Neural cell (in vitro differentiated cells): Measurements from ENCODE around the gene JMJD4. TPM values are rescaled to one million over a fixed set of nuclear protein-coding genes. Genes with fewer than 3 reads are reported as not detected.

Experiments used
- H2AFZ ChIP-seq: fragments of 200-600, 300-800 bp; sonication (generic), shearing (Covaris generic); 2 replicates; pipeline ENCODE4 v1.6.0; 2014; ENCODE audit warnings: low read depth, mild to moderate bottlenecking, antibody characterized with exemption, low read length, moderate library complexity
- H3F3A ChIP-seq: fragments of 200-600 bp; shearing (Covaris generic); 2 replicates; pipeline ENCODE4 v1.6.1; 2016; ENCODE audit warnings: mild to moderate bottlenecking, moderate library complexity, mixed read lengths, antibody characterized with exemption, low read length; ENCODE audit not compliant: insufficient read depth, poor library complexity, severe bottlenecking
- H3K27ac ChIP-seq: fragments of 200-600, 300-800 bp; sonication (generic), shearing (Covaris generic); 2 replicates; pipeline ENCODE4 v1.5.1; 2014; ENCODE audit warnings: mild to moderate bottlenecking, low read length, moderate library complexity
- H3K27me3 ChIP-seq: fragments of 300-800, 200-600 bp; sonication (generic), shearing (Covaris generic); 2 replicates; pipeline ENCODE4 v1.6.0; 2014; ENCODE audit warnings: mild to moderate bottlenecking, low read depth, low read length, moderate library complexity; ENCODE audit not compliant: insufficient read depth
- H3K36me3 ChIP-seq: fragments of 300-800, 200-600 bp; sonication (generic), shearing (Covaris generic); 2 replicates; pipeline ENCODE4 v1.5.1; 2014; ENCODE audit warnings: mild to moderate bottlenecking, antibody characterized with exemption, low read length, moderate library complexity; ENCODE audit not compliant: insufficient read depth
- H3K4me2 ChIP-seq: fragments of 300-800, 200-600 bp; sonication (generic), shearing (Covaris generic); 2 replicates; pipeline ENCODE4 v1.6.0; 2014; ENCODE audit warnings: mild to moderate bottlenecking, low read length
- H3K4me3 ChIP-seq: fragments of 300-800, 200-600 bp; sonication (generic), shearing (Covaris generic); 2 replicates; pipeline ENCODE4 v1.5.1; 2014; ENCODE audit warnings: mild to moderate bottlenecking, low read length, moderate library complexity
- H3K79me2 ChIP-seq: fragments of 200-600 bp; shearing (Covaris generic); replicated peaks from 2 replicates; pipeline ENCODE4 v1.6.0; 2014; ENCODE audit warnings: mild to moderate bottlenecking, low read length, moderate library complexity; ENCODE audit not compliant: insufficient read depth
- H3K9ac ChIP-seq: fragments of 300-800, 200-600 bp; sonication (generic), shearing (Covaris generic); 2 replicates; pipeline ENCODE4 v1.6.1; 2016; ENCODE audit warnings: mild to moderate bottlenecking, low read length, mixed read lengths
- H3K9me2 ChIP-seq: fragments of 200-600 bp; shearing (Covaris generic); 2 replicates; pipeline ENCODE4 v1.6.1; 2016; ENCODE audit warnings: mild to moderate bottlenecking, low read length, mixed read lengths; ENCODE audit not compliant: insufficient read depth
- H3K9me3 ChIP-seq: fragments of 200-600, 300-800 bp; sonication (generic), shearing (Covaris generic); 2 replicates; pipeline ENCODE4 v1.6.1; 2016; ENCODE audit warnings: mild to moderate bottlenecking, mixed run types, low read length, moderate library complexity, mixed read lengths
- H4K20me1 ChIP-seq: fragments of 200-600 bp; shearing (Covaris generic); 2 replicates; pipeline ENCODE4 v1.6.1; 2016; ENCODE audit warnings: mild to moderate bottlenecking, mixed run types; ENCODE audit not compliant: insufficient read depth
- EP300 ChIP-seq: fragments of 450-650 bp; conservative IDR thresholded peaks from 2 replicates; pipeline ENCODE4 v1.6.1; 2014; ENCODE audit warnings: antibody characterized with exemption, mild to moderate bottlenecking, moderate library complexity; ENCODE audit not compliant: poor library complexity, severe bottlenecking
- EZH2 ChIP-seq: fragments of 200-600, 300-800 bp; shearing (Covaris generic), sonication (generic); IDR thresholded peaks from 2 replicates; pipeline ENCODE4 v1.6.1; 2014; ENCODE audit warnings: antibody characterized with exemption, low read length, borderline replicate concordance, mild to moderate bottlenecking; ENCODE audit not compliant: insufficient read depth, poor library complexity, severe bottlenecking
- MXI1 ChIP-seq: fragments of 450-650 bp; conservative IDR thresholded peaks from 2 replicates; pipeline ENCODE4 v1.6.1; 2014; ENCODE audit warnings: antibody characterized with exemption, mild to moderate bottlenecking; ENCODE audit not compliant: poor library complexity, severe bottlenecking
- POLR2AphosphoS5 ChIP-seq: IDR thresholded peaks from 2 replicates; pipeline ENCODE4 v1.6.1; 2012
- RAD21 ChIP-seq: fragments of 450-650 bp; conservative IDR thresholded peaks from 2 replicates; pipeline ENCODE4 v1.6.1; 2014; ENCODE audit warnings: antibody characterized with exemption, mild to moderate bottlenecking, moderate library complexity
- SMC3 ChIP-seq: fragments of 450-650 bp; conservative IDR thresholded peaks from 2 replicates; pipeline ENCODE4 v1.6.1; 2014; ENCODE audit warnings: antibody characterized with exemption, mild to moderate bottlenecking, moderate library complexity; ENCODE audit not compliant: poor library complexity
- TAF1 ChIP-seq: IDR thresholded peaks from 2 replicates; pipeline ENCODE4 v1.6.1; 2012; ENCODE audit warnings: low read depth
- polyA plus RNA-seq: library from polyadenylated mRNA; depleted of rRNA; stranded (reverse); fragments of >200 nt; gene quantifications from 2 replicates; pipeline ENCODE4 v1.2.3, GENCODE V29; 2014
- TF ChIP-seq, protein P1 (sequence below): IDR thresholded peaks from 2 replicates; pipeline ENCODE4 v1.6.1; 2012; ENCODE audit warnings: borderline replicate concordance
- TF ChIP-seq, protein P2 (sequence below): fragments of 450-650 bp; IDR thresholded peaks from 2 replicates; pipeline ENCODE4 v1.5.1; 2014; ENCODE audit warnings: antibody characterized with exemption, mild to moderate bottlenecking, moderate library complexity; ENCODE audit not compliant: poor library complexity, severe bottlenecking

The JMJD4 gene
- polyA plus RNA-seq, 1 donor from 2014 or later: 17.2 TPM

DNA sequence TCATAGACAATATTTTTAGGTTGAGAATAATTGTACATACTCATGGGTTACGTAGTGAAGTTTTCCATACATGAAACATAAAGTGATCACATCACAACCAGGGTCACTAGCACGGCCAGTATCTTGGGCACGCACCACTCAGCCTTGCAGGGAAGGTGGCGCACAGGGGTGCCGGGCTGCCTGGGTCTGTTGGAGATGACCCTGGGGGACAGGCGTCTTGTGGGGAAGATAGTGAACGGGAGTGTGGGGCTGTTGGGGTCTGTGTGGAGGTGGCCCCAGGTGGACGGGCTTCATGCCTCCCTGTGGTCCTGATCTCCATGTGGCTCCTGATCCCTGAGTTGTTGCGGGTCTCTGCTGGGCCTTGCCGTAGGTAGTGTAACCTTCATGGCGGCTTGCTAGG, 42.1 kb upstream of the JMJD4 start:
- no peaks in the 10 kb centered on the region for H3K27me3 ChIP-seq
- no peaks in the 10 kb centered on the region for H4K20me1 ChIP-seq
- H3K4me3 ChIP-seq: no peak overlapping the region
- no peak overlapping the region for H3K27ac ChIP-seq
- H3K9ac ChIP-seq: no peak overlapping the region
- H3K9me2 ChIP-seq: no peaks in the 10 kb centered on the region
- H3K4me2 ChIP-seq: no peak overlapping the region
- no peaks in the 10 kb centered on the region for H3K36me3 ChIP-seq
- no peaks in the 10 kb centered on the region for H3K79me2 ChIP-seq
- no peaks in the 10 kb centered on the region for H3K9me3 ChIP-seq
- TF ChIP-seq SMC3: no peak
- no peaks in the 10 kb centered on the region for H3F3A ChIP-seq
- no peak overlapping the region for H2AFZ ChIP-seq

- Histone ChIP-seq H3F3A (no peaks in the 10 kb centered on the region), H2AFZ (no peak overlapping the region), H3K9ac (no peak overlapping the region), H3K4me2 (no peak overlapping the region), H3K27ac (no peak overlapping the region), H4K20me1 (no peaks in the 10 kb centered on the region), H3K27me3 (no peaks in the 10 kb centered on the region), H3K9me2 (no peaks in the 10 kb centered on the region), H3K36me3 (no peaks in the 10 kb centered on the region), H3K4me3 (no peak overlapping the region), H3K9me3 (no peaks in the 10 kb centered on the region), H3K79me2 (no peaks in the 10 kb centered on the region)
- TF ChIP-seq TAF1 (no peak), MXI1 (no peak), POLR2AphosphoS5 (no peak)
- TF ChIP-seq, protein P1, sequence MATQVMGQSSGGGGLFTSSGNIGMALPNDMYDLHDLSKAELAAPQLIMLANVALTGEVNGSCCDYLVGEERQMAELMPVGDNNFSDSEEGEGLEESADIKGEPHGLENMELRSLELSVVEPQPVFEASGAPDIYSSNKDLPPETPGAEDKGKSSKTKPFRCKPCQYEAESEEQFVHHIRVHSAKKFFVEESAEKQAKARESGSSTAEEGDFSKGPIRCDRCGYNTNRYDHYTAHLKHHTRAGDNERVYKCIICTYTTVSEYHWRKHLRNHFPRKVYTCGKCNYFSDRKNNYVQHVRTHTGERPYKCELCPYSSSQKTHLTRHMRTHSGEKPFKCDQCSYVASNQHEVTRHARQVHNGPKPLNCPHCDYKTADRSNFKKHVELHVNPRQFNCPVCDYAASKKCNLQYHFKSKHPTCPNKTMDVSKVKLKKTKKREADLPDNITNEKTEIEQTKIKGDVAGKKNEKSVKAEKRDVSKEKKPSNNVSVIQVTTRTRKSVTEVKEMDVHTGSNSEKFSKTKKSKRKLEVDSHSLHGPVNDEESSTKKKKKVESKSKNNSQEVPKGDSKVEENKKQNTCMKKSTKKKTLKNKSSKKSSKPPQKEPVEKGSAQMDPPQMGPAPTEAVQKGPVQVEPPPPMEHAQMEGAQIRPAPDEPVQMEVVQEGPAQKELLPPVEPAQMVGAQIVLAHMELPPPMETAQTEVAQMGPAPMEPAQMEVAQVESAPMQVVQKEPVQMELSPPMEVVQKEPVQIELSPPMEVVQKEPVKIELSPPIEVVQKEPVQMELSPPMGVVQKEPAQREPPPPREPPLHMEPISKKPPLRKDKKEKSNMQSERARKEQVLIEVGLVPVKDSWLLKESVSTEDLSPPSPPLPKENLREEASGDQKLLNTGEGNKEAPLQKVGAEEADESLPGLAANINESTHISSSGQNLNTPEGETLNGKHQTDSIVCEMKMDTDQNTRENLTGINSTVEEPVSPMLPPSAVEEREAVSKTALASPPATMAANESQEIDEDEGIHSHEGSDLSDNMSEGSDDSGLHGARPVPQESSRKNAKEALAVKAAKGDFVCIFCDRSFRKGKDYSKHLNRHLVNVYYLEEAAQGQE: no peak
- TF ChIP-seq, protein P2, sequence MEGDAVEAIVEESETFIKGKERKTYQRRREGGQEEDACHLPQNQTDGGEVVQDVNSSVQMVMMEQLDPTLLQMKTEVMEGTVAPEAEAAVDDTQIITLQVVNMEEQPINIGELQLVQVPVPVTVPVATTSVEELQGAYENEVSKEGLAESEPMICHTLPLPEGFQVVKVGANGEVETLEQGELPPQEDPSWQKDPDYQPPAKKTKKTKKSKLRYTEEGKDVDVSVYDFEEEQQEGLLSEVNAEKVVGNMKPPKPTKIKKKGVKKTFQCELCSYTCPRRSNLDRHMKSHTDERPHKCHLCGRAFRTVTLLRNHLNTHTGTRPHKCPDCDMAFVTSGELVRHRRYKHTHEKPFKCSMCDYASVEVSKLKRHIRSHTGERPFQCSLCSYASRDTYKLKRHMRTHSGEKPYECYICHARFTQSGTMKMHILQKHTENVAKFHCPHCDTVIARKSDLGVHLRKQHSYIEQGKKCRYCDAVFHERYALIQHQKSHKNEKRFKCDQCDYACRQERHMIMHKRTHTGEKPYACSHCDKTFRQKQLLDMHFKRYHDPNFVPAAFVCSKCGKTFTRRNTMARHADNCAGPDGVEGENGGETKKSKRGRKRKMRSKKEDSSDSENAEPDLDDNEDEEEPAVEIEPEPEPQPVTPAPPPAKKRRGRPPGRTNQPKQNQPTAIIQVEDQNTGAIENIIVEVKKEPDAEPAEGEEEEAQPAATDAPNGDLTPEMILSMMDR: no peak
Measured at GRCh38 chr1:227776331-227776771, 41.2 kb upstream of the JMJD4 start.

DNA sequence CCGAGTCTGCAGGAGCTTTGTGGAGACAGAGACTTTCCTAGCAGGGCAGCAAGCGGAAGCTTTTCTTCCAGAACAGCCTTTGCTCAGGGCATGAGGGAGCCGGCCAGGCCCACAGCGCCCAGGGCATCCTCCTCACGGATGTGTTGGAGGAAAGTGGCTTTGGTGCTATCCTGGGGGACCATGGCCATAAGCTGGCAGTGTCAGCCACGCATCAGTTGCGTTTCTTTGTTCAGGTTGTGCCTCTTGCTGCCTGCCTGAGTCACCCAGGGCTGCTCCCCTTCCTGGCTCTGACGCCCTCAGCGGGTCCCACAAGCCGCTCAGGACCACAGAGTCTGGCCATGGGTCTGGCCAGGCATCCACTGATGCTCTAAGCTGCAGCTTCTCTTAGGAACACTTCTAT, 40.7 kb upstream of the JMJD4 start:
- no peak for TF ChIP-seq POLR2AphosphoS5
- no peak for TF ChIP-seq TAF1
- TF ChIP-seq EP300: no peak
- no peak for TF ChIP-seq RAD21
- TF ChIP-seq MXI1: no peak
- no peak for TF ChIP-seq SMC3
- no peak for TF ChIP-seq EZH2
- TF ChIP-seq, protein P1: no peak
- TF ChIP-seq, protein P2: no peak
- Histone ChIP-seq H3K4me3 (no peak overlapping the region), H3K27me3 (no peaks in the 10 kb centered on the region), H4K20me1 (no peaks in the 10 kb centered on the region), H3K27ac (no peak overlapping the region), H3K4me2 (no peak overlapping the region), H3K79me2 (no peaks in the 10 kb centered on the region), H3K9me3 (no peaks in the 10 kb centered on the region), H3K9ac (no peak overlapping the region), H3K36me3 (no peaks in the 10 kb centered on the region), H2AFZ (no peak overlapping the region), H3F3A (no peaks in the 10 kb centered on the region), H3K9me2 (no peaks in the 10 kb centered on the region)
